Measurements from ENCODE around the gene PIP5KL1. TPM values are rescaled to one million over a fixed set of nuclear protein-coding genes. Genes with fewer than 3 reads are reported as not detected.
A peak's percentile ranks its signal among the peaks of the same experiment; 100 is the strongest.

Gene PIP5KL1
- total RNA-seq, 2 donors from 2014 or later: 0.85 to 0.89 TPM

DNA sequence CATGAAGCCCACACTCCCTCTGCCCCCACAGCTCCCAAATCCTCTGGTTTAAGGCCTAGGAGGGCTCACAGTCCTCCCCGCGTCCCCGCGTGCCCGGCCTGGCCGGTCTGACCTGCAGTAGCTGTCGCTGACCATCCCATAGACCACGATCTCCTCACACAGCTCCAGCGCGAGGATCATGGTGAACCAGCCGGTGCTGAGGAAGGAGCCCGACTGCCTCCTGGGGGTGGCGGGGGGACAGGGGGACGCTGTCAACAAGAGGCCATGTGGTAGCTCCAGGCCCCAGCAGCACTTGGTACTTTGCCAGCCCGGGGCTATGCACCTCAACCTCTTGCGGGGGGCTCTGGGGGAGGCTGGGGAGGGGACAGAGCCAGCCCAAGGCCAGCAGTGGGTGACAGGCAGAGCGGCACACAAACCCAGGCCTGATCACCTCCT, 20.7 kb downstream of the PIP5KL1 start:
- Histone ChIP-seq H3K4me3 (no peak overlapping the region), H3K9me3 (no peaks in the 10 kb centered on the region), H3K27ac (no peak overlapping the region), H3K4me1 (peaks cover 27% of the 10 kb centered on the region), H3K36me3 (no peaks in the 10 kb centered on the region), H3K9ac (ENCODE audit: low read depth in 2 of 2, low read length in 2 of 2) (peak overlapping the region in 1 of 2 donors; percentile 4), H3K27me3 (no peaks in the 10 kb centered on the region)
- DNase-seq: no peak
- no peak for TF ChIP-seq CTCF (IDR thresholded peaks at IDR 0.05)
- intact Hi-C loops (cut with DNase I): no loop called here

DNA sequence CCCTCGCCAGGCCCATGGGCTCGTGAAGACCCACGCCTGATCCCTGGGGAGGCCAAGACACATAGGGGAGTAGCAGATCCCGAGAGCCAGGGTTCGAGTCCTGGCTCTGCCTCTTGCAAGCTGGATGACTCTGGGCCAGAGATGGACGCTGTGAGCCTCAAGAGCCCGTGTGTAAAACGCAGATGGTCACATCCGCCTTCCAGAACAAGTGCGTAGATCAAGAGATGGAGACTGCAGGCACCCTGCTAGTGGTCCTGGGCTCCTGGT, 22.0 kb downstream of the PIP5KL1 start:
- Histone ChIP-seq H3K4me1 (peaks cover 34% of the 10 kb centered on the region), H3K4me3 (no peak overlapping the region), H3K9me3 (no peaks in the 10 kb centered on the region), H3K9ac (ENCODE audit: low read depth in 2 of 2, low read length in 2 of 2) (no peak overlapping the region), H3K36me3 (no peaks in the 10 kb centered on the region), H3K27me3 (no peaks in the 10 kb centered on the region), H3K27ac (no peak overlapping the region)
- intact Hi-C loops (cut with DNase I): no loop called here
- TF ChIP-seq CTCF (IDR thresholded peaks at IDR 0.05): no peak
- DNase-seq: no peak

- intact Hi-C loops (cut with DNase I): no loop called here
- Histone ChIP-seq H3K27me3 (no peaks in the 10 kb centered on the region), H3K9ac (ENCODE audit: low read depth in 2 of 2, low read length in 2 of 2) (no peak overlapping the region), H3K4me3 (no peak overlapping the region), H3K27ac (no peak overlapping the region), H3K4me1 (peaks cover 37% of the 10 kb centered on the region), H3K9me3 (no peaks in the 10 kb centered on the region), H3K36me3 (no peaks in the 10 kb centered on the region)
- TF ChIP-seq CTCF (IDR thresholded peaks at IDR 0.05): no peak
- DNase-seq: peak; percentile 22
Measured at GRCh38 chr9:127907867-127908659, 22.5 kb downstream of the PIP5KL1 start.

- Histone ChIP-seq H3K36me3 (no peaks in the 10 kb centered on the region), H3K9me3 (no peaks in the 10 kb centered on the region), H3K9ac (ENCODE audit: low read depth in 2 of 2, low read length in 2 of 2) (peak overlapping the region; percentile 55 to 84), H3K4me3 (peak overlapping the region; percentile 41), H3K4me1 (peaks cover 37% of the 10 kb centered on the region), H3K27me3 (no peaks in the 10 kb centered on the region), H3K27ac (peak overlapping the region; percentile 94)
- DNase-seq: peak; percentile 67
- intact Hi-C loops (cut with DNase I): no loop called here
- no peak for TF ChIP-seq CTCF (IDR thresholded peaks at IDR 0.05)
Measured at GRCh38 chr9:127905788-127906191, 24.8 kb downstream of the PIP5KL1 start.

DNA sequence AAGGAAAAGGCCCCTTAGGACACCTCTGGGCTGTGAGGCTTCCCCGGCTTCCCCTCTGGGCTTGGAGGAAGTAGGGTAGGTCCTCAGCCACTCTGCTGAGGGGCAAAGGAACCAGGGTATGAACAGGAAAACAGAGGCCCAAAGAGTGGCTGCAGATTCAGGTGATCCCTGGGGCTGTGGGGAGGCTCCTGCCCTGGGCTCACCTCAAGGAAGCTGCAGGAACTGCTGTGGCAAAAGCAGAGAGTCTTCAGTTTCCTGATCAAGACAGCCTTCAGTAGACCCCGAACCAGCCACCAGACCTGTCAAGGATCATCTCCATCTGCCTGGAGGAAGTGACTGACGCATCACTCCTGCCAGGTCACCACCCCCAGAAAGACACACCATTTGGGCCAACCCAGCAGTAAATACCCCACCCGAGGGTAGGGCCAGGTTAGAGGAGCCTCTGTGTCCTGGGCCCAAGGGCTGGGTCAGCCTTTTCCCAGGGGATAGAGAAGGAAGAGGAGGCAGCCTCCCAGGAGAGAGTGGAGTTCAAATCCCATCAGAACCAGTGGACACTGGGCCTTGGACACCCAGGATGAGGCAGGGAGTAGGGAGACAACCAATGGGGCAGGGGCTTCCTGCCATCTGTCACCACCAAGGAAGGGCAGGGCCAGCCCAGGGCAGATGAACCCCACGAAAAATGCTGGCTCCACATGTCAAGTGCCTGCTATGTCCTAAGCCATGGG, 25.4 kb downstream of the PIP5KL1 start:
- peak; percentile 91 for DNase-seq
- Histone ChIP-seq H3K36me3 (no peaks in the 10 kb centered on the region), H3K4me3 (peak overlapping the region; percentile 41), H3K4me1 (peaks cover 37% of the 10 kb centered on the region), H3K27me3 (no peaks in the 10 kb centered on the region), H3K9ac (ENCODE audit: low read depth in 2 of 2, low read length in 2 of 2) (peak overlapping the region; percentile 55 to 84), H3K27ac (peak overlapping the region; percentile 94), H3K9me3 (no peaks in the 10 kb centered on the region)
- intact Hi-C loops (cut with DNase I): no loop called here
- no peak for TF ChIP-seq CTCF (IDR thresholded peaks at IDR 0.05)

Measured in colonic mucosa (tissue), 4 donors.